Activated T-cell treated with anti-CD3 and anti-CD28 coated beads, Interleukin-2, amount 50 U/mL, for 24 hours (primary cell): Measurements from ENCODE around the gene GNAT3.

Experiments
- DNase-seq: peaks from one replicate; pipeline ENCODE4 v3.0.0-alpha.2; 2020
- H3K27ac Mint-ChIP-seq: 2 replicates; pipeline ENCODE4 v1.8.0; 2020; ENCODE audit warnings: mild to moderate bottlenecking, mixed read lengths
- H3K27me3 Mint-ChIP-seq: 2 replicates; pipeline ENCODE4 v1.8.0; 2020; ENCODE audit warnings: mixed read lengths
- H3K36me3 Mint-ChIP-seq: 2 replicates; pipeline ENCODE4 v1.8.0; 2020; ENCODE audit warnings: low read depth, mixed read lengths
- H3K4me1 Mint-ChIP-seq: 2 replicates; pipeline ENCODE4 v1.8.0; 2020; ENCODE audit warnings: low read depth, mixed read lengths
- H3K4me3 Mint-ChIP-seq: 2 replicates; pipeline ENCODE4 v1.8.0; 2020; ENCODE audit warnings: mild to moderate bottlenecking, moderate library complexity, mixed read lengths
- H3K9me3 Mint-ChIP-seq: 2 replicates; pipeline ENCODE4 v1.8.0; 2020; ENCODE audit warnings: mixed read lengths

The GNAT3 gene

DNA sequence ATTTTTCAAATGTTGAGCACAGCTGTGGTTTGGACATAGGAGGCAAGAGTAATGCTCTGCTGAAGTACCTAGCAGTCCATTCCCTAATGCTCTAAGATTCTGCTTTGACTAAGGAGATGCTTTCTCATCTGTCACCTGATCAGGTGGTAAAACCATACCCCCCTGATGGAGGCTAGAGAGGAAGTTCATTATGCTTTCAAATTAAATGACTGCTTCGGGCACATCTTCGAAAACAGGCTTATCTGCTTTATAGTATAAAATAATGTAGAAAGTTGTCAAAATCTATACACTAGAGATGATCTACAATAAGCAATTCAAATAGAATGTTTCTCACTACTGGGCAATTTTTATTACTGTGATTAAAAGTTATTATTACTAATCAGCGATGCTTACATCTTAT, at the start of gene GNAT3:
TSS of gene GNAT3 (minus strand) at position 101 of the 400 bp plus-strand sequence. CDS start 138 bp downstream, outside the sequence.
- Mint-ChIP-seq H3K27me3 (no peaks in the 10 kb centered on the region), H3K9me3 (no peaks in the 10 kb centered on the region), H3K36me3 (no peaks in the 10 kb centered on the region), H3K27ac (no peak within 1 kb of the TSS), H3K4me3 (no peak within 1 kb of the TSS), H3K4me1 (no peaks in the 10 kb centered on the region)
- DNase-seq: no peak

DNA sequence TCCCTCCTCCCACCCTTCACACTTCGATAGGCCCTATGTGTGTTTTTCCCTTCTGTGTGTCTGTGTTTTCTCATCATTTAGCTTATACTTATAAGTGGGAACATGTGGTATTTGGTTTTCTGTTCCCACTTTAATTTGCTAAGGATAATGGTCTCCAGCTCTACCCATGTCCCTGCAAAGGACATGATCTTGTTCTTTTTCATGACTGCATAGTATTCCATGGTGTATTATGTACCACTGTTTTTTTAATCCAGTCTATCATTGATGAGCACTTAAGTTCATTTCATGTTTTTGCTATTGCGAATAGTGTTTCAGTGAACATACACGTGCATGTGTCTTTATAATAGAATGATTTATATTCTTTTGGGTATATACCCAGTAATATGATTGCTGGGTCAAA, 46.3 kb upstream of the GNAT3 start:
- no peak for DNase-seq
- Mint-ChIP-seq H3K27me3 (no peaks in the 10 kb centered on the region), H3K4me1 (no peaks in the 10 kb centered on the region), H3K36me3 (no peaks in the 10 kb centered on the region), H3K9me3 (peaks cover 28% of the 10 kb centered on the region), H3K4me3 (no peak overlapping the region), H3K27ac (no peak overlapping the region)

DNA sequence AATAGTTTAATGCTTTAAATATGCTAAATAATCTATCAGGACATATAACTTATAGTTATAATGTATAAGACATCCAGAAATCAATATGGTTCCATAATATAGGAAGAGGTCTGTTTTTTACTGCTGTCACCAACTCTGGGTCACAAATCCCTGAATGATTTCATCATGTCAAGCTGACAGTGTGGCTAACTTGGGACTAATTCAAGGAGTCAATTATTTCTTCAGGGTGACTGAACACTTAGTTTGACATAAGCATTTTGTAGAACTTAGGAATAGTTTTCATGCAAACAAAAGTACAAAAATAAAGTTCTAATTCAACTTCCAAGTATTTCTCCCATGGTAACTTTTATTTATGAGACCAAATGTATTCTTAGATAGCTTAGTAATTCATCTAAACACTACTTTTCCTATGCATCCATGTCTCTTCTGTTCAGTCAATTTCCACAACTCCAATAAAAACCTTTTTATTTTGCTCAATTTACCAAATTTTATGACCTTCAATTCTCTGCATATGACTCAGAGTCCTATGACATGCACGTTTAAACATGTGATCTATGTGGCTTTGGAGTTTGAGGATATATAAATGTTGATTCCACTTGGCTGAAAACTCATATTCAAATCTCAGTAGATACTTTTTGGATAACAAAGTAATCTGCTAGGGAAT, 40.3 kb upstream of the GNAT3 start:
- Mint-ChIP-seq H3K4me1 (no peaks in the 10 kb centered on the region), H3K27me3 (no peaks in the 10 kb centered on the region), H3K9me3 (peaks cover 3% of the 10 kb centered on the region), H3K4me3 (no peak overlapping the region), H3K36me3 (no peaks in the 10 kb centered on the region), H3K27ac (no peak overlapping the region)
- DNase-seq: no peak

DNA sequence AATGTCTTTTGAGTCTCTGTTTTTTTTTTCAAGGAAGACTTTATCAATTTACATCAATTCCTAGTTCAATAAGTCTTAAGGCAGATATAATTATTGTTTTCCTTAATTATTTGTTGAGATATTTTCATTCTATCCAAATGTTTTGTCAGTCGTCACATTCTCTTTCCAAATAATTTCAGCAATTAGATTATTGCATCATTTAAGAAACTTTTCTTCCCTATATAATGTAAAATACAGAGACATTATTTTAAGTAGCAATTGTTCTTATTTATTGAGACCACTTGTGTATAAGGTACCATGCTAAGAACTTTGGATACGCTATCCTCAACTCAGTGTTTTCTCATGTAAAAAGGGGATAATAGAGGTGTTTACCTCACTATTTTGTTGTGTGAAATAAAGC, 38.1 kb upstream of the GNAT3 start:
- no peaks in the 10 kb centered on the region for H3K4me1 Mint-ChIP-seq
- H3K27ac Mint-ChIP-seq: no peak overlapping the region
- no peaks in the 10 kb centered on the region for H3K36me3 Mint-ChIP-seq
- H3K9me3 Mint-ChIP-seq: peaks cover 10% of the 10 kb centered on the region
- DNase-seq: no peak
- no peak overlapping the region for H3K4me3 Mint-ChIP-seq
- no peaks in the 10 kb centered on the region for H3K27me3 Mint-ChIP-seq

DNA sequence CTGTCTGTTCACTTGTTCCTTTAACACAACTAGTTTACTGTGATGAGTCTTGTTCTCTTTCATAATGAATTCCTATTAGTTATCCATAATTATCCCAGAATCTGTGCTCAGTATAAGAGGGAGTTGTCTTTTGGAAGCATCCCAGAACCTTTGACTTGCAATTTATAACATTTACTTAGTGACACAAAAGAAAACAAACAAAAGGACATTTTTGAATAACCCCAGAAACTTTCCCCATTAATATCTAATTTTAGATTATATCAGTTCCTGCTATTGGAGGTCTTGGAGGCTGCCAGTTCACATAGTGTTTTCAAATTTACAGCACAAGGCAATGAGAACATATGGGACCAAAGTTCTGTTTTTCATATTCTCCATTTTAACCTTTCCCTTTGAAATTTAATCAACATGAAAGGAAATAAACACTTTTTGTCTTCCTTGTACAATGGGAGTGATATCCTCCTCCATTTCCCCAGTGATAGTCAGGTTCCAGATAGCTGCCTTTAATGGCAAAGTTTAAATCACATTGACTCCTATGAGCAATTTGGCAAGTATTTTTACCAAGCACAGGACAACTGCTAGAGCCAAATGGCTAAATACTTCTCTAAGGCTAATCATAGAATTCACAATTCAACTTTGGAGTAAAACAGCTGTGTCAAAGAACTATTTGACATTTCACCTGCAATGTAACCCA, 37.1 kb upstream of the GNAT3 start:
- Mint-ChIP-seq H3K4me1 (no peaks in the 10 kb centered on the region), H3K27ac (no peak overlapping the region), H3K9me3 (peaks cover 10% of the 10 kb centered on the region), H3K4me3 (no peak overlapping the region), H3K36me3 (no peaks in the 10 kb centered on the region), H3K27me3 (no peaks in the 10 kb centered on the region)
- DNase-seq: no peak

DNA sequence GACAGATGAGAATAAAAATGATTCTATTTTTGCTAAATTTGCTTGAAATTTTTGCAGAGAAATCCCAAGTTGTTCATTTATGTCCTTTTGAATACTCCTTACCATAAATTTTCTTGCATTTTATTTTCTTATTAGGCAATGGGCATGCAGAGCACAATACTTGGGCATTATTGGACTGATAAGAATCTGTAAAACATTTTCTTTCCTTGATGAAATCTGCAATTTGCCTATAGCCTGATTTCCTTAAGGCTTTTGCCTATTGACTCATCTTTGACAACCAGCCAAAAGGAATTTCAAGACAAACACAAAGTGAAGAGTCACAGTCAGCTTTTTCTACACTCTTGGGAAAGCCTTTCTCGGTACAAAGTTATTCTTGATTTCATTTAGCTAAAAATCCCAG, 30.5 kb upstream of the GNAT3 start:
- Mint-ChIP-seq H3K4me3 (no peak overlapping the region), H3K36me3 (no peaks in the 10 kb centered on the region), H3K27me3 (no peaks in the 10 kb centered on the region), H3K9me3 (peaks cover 12% of the 10 kb centered on the region), H3K4me1 (no peaks in the 10 kb centered on the region), H3K27ac (no peak overlapping the region)
- no peak for DNase-seq

DNA sequence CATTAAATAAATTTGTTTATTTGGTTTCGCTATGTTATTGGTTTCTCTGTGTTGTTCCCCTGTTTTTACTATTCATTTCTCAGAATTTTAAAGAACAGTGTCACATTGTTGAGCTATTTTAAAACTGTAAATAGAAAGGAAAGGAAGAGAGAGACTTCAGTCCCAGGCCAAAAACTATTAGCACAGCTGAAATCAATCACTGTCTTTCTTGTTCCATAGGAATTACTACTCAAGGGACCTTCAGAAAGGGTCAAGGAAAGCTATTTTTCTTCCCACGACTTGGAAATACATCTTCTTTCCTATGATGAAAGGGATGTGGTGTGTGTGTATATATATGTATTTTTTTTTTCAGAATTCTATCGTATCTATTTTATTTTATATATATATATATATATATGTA, 29.0 kb upstream of the GNAT3 start:
- H3K9me3 Mint-ChIP-seq: peaks cover 5% of the 10 kb centered on the region
- no peaks in the 10 kb centered on the region for H3K4me1 Mint-ChIP-seq
- no peaks in the 10 kb centered on the region for H3K36me3 Mint-ChIP-seq
- H3K4me3 Mint-ChIP-seq: no peak overlapping the region
- no peaks in the 10 kb centered on the region for H3K27me3 Mint-ChIP-seq
- no peak overlapping the region for H3K27ac Mint-ChIP-seq
- DNase-seq: no peak

DNA sequence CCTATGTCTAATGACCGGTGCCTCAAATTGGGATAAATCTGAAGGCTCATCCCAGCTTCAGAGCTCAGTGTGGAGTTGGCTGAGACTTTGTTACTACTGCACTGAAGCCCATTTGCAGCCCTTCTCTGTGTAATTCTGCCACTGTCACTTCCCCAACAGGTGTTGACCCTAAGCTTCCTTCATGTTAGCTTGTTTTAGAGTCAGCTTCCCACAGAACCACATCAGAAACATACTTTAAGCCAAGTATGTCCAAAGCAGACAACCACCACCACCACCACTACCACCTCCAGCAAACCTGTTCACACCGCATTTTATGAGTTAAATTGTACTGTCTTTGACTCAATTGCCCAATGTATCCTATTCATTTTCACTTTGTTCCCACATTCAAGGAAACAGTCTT, 25.2 kb upstream of the GNAT3 start:
- DNase-seq: no peak
- Mint-ChIP-seq H3K9me3 (peaks cover 2% of the 10 kb centered on the region), H3K36me3 (no peaks in the 10 kb centered on the region), H3K27me3 (no peaks in the 10 kb centered on the region), H3K4me1 (no peaks in the 10 kb centered on the region), H3K27ac (no peak overlapping the region), H3K4me3 (no peak overlapping the region)

DNA sequence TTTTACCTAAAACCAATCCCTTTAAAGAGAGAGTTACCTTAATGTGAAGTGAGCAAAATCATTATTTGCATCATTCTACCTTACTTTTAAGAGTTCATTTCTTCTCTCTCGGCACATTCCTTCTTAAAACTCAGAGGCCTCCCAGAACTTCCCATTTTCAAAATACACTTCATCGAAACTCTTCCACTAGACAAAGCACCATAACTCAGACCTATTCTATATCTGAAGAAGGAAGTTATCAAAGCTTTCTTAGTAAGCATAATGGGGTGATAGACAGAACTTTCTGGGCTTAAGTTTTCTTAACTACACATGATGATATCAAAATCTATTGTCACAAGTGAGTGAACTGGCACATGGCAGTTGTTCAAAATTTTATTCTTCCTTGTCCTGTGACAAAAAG, 24.6 kb upstream of the GNAT3 start:
- H3K27me3 Mint-ChIP-seq: no peaks in the 10 kb centered on the region
- H3K4me3 Mint-ChIP-seq: no peak overlapping the region
- H3K4me1 Mint-ChIP-seq: no peaks in the 10 kb centered on the region
- no peak for DNase-seq
- H3K27ac Mint-ChIP-seq: no peak overlapping the region
- H3K9me3 Mint-ChIP-seq: no peaks in the 10 kb centered on the region
- no peaks in the 10 kb centered on the region for H3K36me3 Mint-ChIP-seq

DNA sequence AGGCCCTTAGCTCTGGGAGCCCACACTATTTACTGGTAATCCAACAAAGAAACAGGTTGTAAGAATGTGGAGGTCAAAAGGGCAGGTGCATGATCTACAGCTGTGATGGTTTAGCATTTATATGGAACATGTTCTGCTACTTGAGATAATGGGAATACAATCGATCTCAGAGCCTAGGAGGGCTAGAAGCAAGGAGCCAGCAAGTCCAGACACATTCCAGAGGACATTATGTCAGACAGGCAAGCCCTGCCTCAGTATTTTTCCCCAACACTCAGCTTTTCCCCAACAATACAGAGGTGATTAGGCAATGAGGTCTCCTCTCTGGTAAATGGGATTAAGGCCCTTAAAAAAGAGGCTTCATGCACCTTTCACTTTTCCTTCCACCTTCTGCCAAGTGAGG, 21.4 kb upstream of the GNAT3 start:
- Mint-ChIP-seq H3K36me3 (no peaks in the 10 kb centered on the region), H3K4me3 (no peak overlapping the region), H3K27me3 (no peaks in the 10 kb centered on the region), H3K4me1 (no peaks in the 10 kb centered on the region), H3K27ac (no peak overlapping the region), H3K9me3 (no peaks in the 10 kb centered on the region)
- no peak for DNase-seq

DNA sequence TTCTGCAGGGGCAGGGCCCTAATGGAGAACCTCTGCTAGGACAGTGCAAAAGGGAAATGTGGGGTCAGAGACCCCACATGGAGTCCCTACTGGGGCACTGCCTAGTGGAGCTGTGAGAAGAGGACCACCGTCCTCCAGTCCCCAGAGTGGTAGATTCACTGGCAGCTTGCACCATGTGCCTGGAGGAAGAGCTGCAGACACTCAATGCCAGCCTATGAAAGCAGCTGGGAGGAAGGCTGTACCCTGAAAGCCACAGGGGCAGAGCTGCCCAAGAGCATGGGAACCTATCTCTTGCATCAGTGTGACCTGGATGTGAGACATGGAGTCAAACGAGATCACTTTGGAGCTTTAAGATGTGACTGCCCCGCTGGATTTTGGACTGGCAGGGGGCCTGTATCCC, 20.3 kb upstream of the GNAT3 start:
- no peaks in the 10 kb centered on the region for H3K36me3 Mint-ChIP-seq
- no peak overlapping the region for H3K4me3 Mint-ChIP-seq
- H3K9me3 Mint-ChIP-seq: no peaks in the 10 kb centered on the region
- no peaks in the 10 kb centered on the region for H3K27me3 Mint-ChIP-seq
- H3K27ac Mint-ChIP-seq: no peak overlapping the region
- H3K4me1 Mint-ChIP-seq: no peaks in the 10 kb centered on the region
- DNase-seq: no peak

DNA sequence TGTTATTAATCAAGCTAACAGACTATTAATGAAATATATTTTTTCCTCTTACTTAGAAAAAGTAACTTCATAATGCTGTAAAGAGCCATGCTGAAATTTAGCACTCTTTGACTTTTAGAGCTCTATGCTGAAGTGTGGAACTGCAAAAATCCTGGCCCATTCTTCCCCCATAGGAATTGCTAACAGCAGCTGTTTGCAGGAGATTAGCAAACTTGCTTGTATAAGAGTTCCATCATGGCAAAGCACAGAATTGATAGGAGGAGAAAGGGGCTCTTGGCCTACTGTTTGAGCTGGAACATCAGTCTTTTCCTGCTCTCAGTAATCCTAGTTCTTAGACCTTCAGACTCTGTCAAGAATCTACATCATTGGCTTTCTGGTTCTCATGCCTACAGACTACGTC, 18.3 kb upstream of the GNAT3 start:
- Mint-ChIP-seq H3K9me3 (no peaks in the 10 kb centered on the region), H3K27me3 (no peaks in the 10 kb centered on the region), H3K27ac (no peak overlapping the region), H3K4me1 (no peaks in the 10 kb centered on the region), H3K36me3 (no peaks in the 10 kb centered on the region), H3K4me3 (no peak overlapping the region)
- DNase-seq: no peak

DNA sequence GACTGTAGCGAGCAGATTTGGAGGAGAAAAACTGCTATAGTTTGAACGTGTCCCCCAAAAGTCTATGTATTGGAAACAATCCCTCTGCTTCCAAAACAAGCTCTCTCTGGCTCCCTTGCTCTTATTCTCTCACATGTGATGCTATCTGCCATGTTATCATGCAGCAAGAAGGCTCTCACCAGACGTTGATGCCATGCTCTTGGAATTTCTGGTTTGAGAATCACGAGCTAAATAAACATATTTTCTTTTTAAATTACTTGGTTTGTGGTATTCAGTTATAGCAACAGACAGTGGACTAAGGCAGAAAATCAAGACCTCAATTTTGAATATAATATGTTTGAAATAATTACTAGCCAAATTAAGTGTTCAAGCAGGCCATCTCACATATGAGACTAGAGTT, 17.5 kb upstream of the GNAT3 start:
- H3K27ac Mint-ChIP-seq: no peak overlapping the region
- H3K9me3 Mint-ChIP-seq: no peaks in the 10 kb centered on the region
- no peak overlapping the region for H3K4me3 Mint-ChIP-seq
- no peaks in the 10 kb centered on the region for H3K36me3 Mint-ChIP-seq
- H3K4me1 Mint-ChIP-seq: no peaks in the 10 kb centered on the region
- DNase-seq: no peak
- no peaks in the 10 kb centered on the region for H3K27me3 Mint-ChIP-seq

DNA sequence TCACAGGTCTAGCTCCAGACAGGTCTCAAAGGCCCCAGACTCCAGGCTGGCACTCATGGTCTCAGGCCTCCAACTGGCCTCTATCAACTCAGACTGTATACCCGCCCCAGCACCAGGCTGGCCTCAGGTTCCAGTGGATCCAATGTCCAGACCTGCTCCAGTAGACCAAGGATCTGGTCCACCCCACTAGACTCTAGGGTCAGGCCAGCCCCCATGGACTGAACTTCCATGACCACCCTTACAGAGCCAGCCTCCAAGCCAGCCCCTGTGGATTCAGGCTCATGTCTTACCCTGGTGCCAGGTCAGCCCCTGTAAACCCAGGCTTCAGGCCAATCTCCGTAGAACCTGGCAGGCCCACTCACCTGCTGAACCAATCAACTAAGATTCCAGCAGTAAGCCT, 16.8 kb upstream of the GNAT3 start:
- Mint-ChIP-seq H3K9me3 (no peaks in the 10 kb centered on the region), H3K36me3 (no peaks in the 10 kb centered on the region), H3K4me3 (no peak overlapping the region), H3K4me1 (no peaks in the 10 kb centered on the region), H3K27ac (no peak overlapping the region), H3K27me3 (no peaks in the 10 kb centered on the region)
- no peak for DNase-seq

DNA sequence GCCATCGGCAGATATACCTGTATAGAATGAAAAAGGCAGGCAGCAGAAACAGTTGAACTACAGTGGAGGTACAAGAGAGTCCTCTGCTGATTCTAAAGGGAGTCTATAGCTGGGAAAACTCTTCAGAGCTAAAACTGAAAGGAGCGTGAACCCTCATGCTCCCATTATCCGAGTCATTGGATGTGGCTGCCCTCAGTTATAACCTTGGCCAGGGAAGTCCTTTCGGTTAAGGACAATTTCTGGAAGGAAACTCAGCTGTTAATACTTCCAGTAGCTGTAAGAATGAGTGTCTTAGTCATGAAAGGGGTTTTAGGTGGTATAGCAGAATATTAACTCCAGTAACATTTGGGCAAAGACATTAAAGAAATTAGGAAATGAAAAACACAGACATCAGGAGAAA, 14.6 kb upstream of the GNAT3 start:
- Mint-ChIP-seq H3K27ac (no peak overlapping the region), H3K4me1 (no peaks in the 10 kb centered on the region), H3K4me3 (no peak overlapping the region), H3K9me3 (no peaks in the 10 kb centered on the region), H3K36me3 (no peaks in the 10 kb centered on the region), H3K27me3 (no peaks in the 10 kb centered on the region)
- DNase-seq: no peak

DNA sequence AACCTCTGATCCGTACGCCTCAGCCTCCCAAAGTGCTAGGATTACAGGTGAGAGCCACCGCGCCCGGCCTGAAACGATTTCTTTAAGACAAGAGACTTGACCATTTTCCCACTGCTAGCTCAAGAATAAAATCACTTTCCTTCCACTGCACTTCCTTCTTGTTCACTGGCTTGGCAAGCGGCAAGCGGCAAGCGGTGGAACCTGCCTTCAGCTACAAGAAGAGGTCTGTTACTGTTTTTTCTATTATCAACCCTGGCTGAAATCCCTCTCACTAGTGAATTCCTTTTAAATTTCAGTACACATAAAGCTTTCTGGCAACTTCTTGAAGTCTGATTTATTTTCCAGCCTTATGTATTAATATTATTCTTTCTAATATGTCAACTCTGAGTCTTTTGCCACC, 12.8 kb upstream of the GNAT3 start:
- no peaks in the 10 kb centered on the region for H3K36me3 Mint-ChIP-seq

More for the DNA sequence above, 12.8 kb upstream of the GNAT3 start:
- Mint-ChIP-seq H3K4me3 (no peak overlapping the region), H3K4me1 (no peaks in the 10 kb centered on the region), H3K27ac (no peak overlapping the region), H3K9me3 (no peaks in the 10 kb centered on the region), H3K27me3 (no peaks in the 10 kb centered on the region)
- DNase-seq: no peak
